Adipocyte (in vitro differentiated cells): ENCODE data around the gene FGF23.
A peak's percentile ranks its signal among the peaks of the same experiment; 100 is the strongest.

Source experiments
- DNase-seq: peaks from one replicate; pipeline ENCODE4 v3.0.0-alpha.2; 2015; ENCODE audit warnings: low read depth
- H3K27me3 ChIP-seq: replicated peaks from 2 replicates; pipeline ENCODE4 v1.7.0; 2013; ENCODE audit warnings: mild to moderate bottlenecking, low read length, moderate library complexity; ENCODE audit not compliant: control insufficient read depth, insufficient read depth
- H3K36me3 ChIP-seq: 2 replicates; pipeline ENCODE4 v1.7.0; 2013; ENCODE audit warnings: low read length, mild to moderate bottlenecking, moderate library complexity; ENCODE audit not compliant: control insufficient read depth, insufficient read depth, severe bottlenecking
- H3K4me1 ChIP-seq: 2 replicates; pipeline ENCODE4 v1.7.0; 2013; ENCODE audit warnings: mild to moderate bottlenecking, low read length, moderate library complexity; ENCODE audit not compliant: control insufficient read depth, insufficient read depth
- H3K4me3 ChIP-seq: 2 replicates; pipeline ENCODE4 v1.7.0; 2013; ENCODE audit warnings: mild to moderate bottlenecking, low read length, moderate library complexity
- H3K9ac ChIP-seq: 2 replicates; pipeline ENCODE4 v1.7.0; 2013; ENCODE audit warnings: mild to moderate bottlenecking, low read length, moderate library complexity
- H3K9me3 ChIP-seq: 2 replicates; pipeline ENCODE4 v1.7.0; 2013; ENCODE audit warnings: mild to moderate bottlenecking, low read length, moderate library complexity; ENCODE audit not compliant: control insufficient read depth

FGF23 gene

GRCh38 chr12:4331842-4332241 lies 47.7 kb downstream of the FGF23 start:
- DNase-seq, result no peak
- no peak overlapping the region for H3K4me3 ChIP-seq
- no peaks in the 10 kb centered on the region for H3K9me3 ChIP-seq
- no peak overlapping the region for H3K9ac ChIP-seq
- no peaks in the 10 kb centered on the region for H3K27me3 ChIP-seq
- no peaks in the 10 kb centered on the region for H3K4me1 ChIP-seq
- H3K36me3 ChIP-seq, result peaks cover 45% of the 10 kb centered on the region

- Histone ChIP-seq H3K9ac (no peak overlapping the region), H3K4me1 (peaks cover 4% of the 10 kb centered on the region), H3K4me3 (no peak overlapping the region), H3K9me3 (no peaks in the 10 kb centered on the region), H3K27me3 (no peaks in the 10 kb centered on the region), H3K36me3 (peaks cover 39% of the 10 kb centered on the region)
- no peak for DNase-seq
Measured at GRCh38 chr12:4331221-4331620, 48.3 kb downstream of the FGF23 start.

GRCh38 chr12:4330203-4330602 lies 49.3 kb downstream of the FGF23 start:
- DNase-seq, result no peak
- H3K4me3 ChIP-seq, result no peak overlapping the region
- H3K27me3 ChIP-seq, result no peaks in the 10 kb centered on the region
- H3K4me1 ChIP-seq, result peaks cover 9% of the 10 kb centered on the region
- no peak overlapping the region for H3K9ac ChIP-seq
- peaks cover 31% of the 10 kb centered on the region for H3K36me3 ChIP-seq
- no peaks in the 10 kb centered on the region for H3K9me3 ChIP-seq

DNA sequence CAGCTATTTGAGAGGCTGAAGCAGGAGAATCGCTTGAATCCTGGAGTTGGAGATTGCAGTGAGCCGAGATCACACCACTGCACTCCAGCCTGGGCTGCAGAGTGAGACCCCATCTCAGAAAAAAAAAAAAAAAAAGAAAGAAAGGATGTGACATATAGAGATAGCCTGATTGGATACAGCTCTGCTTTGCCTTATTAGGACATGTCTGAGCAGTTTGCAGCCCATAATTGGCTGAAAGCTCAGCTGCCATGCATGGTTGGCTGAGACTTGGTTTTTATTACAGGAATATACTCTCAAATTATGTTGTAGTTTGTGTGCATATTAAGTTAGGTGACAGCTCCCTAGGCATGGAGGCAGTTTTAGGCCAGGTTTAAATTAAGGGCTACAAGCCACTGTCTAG lies 52.2 kb downstream of the FGF23 start:
- H3K4me3 ChIP-seq, result no peak overlapping the region
- H3K36me3 ChIP-seq, result peaks cover 13% of the 10 kb centered on the region
- H3K9me3 ChIP-seq, result no peaks in the 10 kb centered on the region
- H3K27me3 ChIP-seq, result no peaks in the 10 kb centered on the region
- no peak overlapping the region for H3K9ac ChIP-seq
- DNase-seq, result no peak
- peaks cover 16% of the 10 kb centered on the region for H3K4me1 ChIP-seq

GRCh38 chr12:4325966-4326365 lies 53.5 kb downstream of the FGF23 start:
- Histone ChIP-seq H3K4me3 (no peak overlapping the region), H3K27me3 (no peaks in the 10 kb centered on the region), H3K4me1 (peaks cover 19% of the 10 kb centered on the region), H3K9me3 (no peaks in the 10 kb centered on the region), H3K9ac (no peak overlapping the region), H3K36me3 (peaks cover 13% of the 10 kb centered on the region)
- DNase-seq, result peak; percentile 11

DNA sequence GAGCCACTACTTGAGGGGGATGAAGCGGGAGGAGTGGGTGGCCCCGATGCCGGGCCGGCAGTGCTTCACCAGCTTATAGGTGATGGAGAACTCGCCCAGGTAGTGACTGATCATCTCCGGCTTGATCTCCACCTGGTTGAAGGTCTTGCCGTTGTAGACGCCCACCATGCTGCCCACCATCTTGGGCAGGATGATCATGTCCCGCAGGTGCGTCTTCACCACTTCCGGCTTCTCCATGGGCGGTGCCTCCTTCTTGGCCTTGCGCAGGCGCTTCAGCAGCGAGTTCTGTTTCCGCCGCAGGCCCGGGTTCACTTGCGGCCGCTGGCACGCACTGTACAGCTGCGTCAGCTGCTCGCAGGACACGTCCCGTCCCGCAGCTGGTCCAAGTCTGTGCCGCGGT lies 55.1 kb downstream of the FGF23 start:
- Histone ChIP-seq H3K4me3 (no peak overlapping the region), H3K9me3 (no peaks in the 10 kb centered on the region), H3K4me1 (peaks cover 24% of the 10 kb centered on the region), H3K9ac (no peak overlapping the region), H3K36me3 (no peaks in the 10 kb centered on the region), H3K27me3 (no peaks in the 10 kb centered on the region)
- DNase-seq, result no peak

GRCh38 chr12:4323396-4323795 lies 56.1 kb downstream of the FGF23 start:
- H3K27me3 ChIP-seq, result no peaks in the 10 kb centered on the region
- H3K4me1 ChIP-seq, result peaks cover 24% of the 10 kb centered on the region
- H3K9me3 ChIP-seq, result no peaks in the 10 kb centered on the region
- peak overlapping the region; percentile 39 for H3K9ac ChIP-seq
- no peaks in the 10 kb centered on the region for H3K36me3 ChIP-seq
- no peak overlapping the region for H3K4me3 ChIP-seq
- DNase-seq, result no peak

DNA sequence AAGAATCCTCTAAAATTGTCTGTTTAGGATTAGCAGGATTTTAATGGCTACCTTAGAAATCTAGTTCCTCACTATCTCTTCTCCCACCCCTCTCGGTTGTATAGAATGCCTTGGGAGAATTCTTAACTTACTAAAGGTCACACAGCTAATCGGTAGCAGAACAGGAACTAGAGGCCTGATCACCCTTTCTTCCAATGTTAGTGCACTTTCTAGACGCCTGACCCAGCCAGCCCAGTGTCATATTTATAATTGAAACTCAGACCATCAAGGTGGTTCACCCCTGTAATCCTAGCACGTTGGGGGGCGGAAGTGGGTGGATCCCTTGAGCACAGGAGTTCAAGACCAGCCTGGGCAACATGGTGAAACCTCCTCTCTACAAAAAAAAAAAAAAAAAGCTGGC lies 56.8 kb downstream of the FGF23 start:
- Histone ChIP-seq H3K27me3 (no peaks in the 10 kb centered on the region), H3K9ac (no peak overlapping the region), H3K4me1 (peaks cover 24% of the 10 kb centered on the region), H3K4me3 (peak overlapping the region; percentile 93), H3K36me3 (no peaks in the 10 kb centered on the region), H3K9me3 (no peaks in the 10 kb centered on the region)
- no peak for DNase-seq

DNA sequence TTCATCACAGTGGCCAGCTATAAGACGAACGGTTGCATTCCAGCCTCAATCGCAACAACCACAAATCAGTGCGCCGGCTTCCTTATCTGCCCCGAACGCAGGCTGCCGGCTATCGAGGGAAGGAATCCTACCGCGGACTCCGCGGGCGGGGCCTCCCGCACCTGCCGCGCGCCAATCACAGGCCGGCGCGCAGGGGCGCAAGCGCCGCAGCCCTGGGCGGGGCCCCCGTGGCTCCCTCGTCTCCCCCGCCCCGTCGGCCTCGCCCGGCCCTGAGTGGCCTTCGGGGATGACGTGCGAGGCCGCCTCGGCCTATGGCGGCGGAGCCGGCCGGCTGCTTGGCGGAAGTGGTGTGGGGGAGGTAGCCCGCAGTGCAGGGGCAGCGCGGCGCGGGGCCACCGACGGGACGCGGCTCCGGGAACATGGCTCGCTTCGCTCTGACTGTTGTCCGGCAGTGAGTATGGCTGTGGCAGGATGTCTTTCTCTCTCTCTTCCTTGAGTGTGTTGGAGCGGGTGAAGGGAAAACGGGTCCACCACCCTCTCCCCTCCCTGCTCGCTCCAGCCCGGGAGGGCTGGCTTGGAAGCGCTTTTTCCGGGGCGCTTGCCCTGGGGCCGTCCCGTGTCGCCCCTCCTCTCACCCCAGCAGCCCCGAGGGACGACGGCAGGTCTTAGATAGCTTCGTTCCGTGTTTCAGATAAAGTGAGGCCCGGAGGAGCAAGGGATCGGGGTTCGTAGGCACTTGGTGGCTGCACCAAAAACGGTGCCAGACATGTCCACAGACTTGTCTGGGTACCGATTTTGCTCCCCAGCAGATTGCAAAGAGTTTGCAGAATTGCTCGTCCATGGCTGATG lies 58.4 kb downstream of the FGF23 start, which contains the start of gene TIGAR:
TIGAR (plus strand) TSS at position 361 of the 849 bp plus-strand sequence; CDS start at position 420, 59 bp downstream.
- peak within 1 kb of the TSS; percentile 90 for H3K9ac ChIP-seq

DNA sequence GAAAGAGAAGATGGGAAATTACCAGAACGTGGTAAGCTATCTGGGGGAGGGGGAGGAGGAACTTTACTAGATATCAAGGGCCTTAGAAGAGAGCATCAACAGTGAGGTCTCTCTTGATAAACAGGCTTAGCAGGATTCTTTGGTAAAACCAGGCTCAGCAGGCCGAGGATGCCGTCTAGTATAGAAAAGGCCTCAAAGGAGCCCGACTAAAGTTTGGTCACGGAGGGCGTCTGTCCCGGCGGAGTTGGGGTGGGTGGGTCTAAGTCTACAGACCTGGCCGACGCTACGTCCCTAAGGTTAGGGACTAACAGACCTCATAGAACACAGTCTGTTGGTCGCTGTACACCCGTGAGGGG lies 59.0 kb downstream of the FGF23 start:
- no peak for DNase-seq
- Histone ChIP-seq H3K4me1 (peaks cover 15% of the 10 kb centered on the region), H3K36me3 (no peaks in the 10 kb centered on the region), H3K9me3 (no peaks in the 10 kb centered on the region), H3K9ac (peak overlapping the region; percentile 76), H3K27me3 (no peaks in the 10 kb centered on the region), H3K4me3 (peak overlapping the region; percentile 93)

More for the DNA sequence above, 58.4 kb downstream of the FGF23 start, which contains the start of gene TIGAR:
- H3K36me3 ChIP-seq, result no peaks in the 10 kb centered on the region
- H3K4me1 ChIP-seq, result peaks cover 18% of the 10 kb centered on the region
- no peaks in the 10 kb centered on the region for H3K9me3 ChIP-seq
- peak within 1 kb of the TSS; percentile 93 for H3K4me3 ChIP-seq
- no peaks in the 10 kb centered on the region for H3K27me3 ChIP-seq
- DNase-seq, result peak; percentile 99
